NCI-H82 treated with DMSO at 0.1 percent for 48 hours (cell line): ENCODE results near the gene CHST15.

ENCODE experiments used
- DNase-seq: peaks from one replicate; lab custom pipeline; 2025; ENCODE audit not compliant: unreplicated experiment; lab: John Stamatoyannopoulos, UW

CHST15 gene, protein sequence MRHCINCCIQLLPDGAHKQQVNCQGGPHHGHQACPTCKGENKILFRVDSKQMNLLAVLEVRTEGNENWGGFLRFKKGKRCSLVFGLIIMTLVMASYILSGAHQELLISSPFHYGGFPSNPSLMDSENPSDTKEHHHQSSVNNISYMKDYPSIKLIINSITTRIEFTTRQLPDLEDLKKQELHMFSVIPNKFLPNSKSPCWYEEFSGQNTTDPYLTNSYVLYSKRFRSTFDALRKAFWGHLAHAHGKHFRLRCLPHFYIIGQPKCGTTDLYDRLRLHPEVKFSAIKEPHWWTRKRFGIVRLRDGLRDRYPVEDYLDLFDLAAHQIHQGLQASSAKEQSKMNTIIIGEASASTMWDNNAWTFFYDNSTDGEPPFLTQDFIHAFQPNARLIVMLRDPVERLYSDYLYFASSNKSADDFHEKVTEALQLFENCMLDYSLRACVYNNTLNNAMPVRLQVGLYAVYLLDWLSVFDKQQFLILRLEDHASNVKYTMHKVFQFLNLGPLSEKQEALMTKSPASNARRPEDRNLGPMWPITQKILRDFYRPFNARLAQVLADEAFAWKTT

DNA sequence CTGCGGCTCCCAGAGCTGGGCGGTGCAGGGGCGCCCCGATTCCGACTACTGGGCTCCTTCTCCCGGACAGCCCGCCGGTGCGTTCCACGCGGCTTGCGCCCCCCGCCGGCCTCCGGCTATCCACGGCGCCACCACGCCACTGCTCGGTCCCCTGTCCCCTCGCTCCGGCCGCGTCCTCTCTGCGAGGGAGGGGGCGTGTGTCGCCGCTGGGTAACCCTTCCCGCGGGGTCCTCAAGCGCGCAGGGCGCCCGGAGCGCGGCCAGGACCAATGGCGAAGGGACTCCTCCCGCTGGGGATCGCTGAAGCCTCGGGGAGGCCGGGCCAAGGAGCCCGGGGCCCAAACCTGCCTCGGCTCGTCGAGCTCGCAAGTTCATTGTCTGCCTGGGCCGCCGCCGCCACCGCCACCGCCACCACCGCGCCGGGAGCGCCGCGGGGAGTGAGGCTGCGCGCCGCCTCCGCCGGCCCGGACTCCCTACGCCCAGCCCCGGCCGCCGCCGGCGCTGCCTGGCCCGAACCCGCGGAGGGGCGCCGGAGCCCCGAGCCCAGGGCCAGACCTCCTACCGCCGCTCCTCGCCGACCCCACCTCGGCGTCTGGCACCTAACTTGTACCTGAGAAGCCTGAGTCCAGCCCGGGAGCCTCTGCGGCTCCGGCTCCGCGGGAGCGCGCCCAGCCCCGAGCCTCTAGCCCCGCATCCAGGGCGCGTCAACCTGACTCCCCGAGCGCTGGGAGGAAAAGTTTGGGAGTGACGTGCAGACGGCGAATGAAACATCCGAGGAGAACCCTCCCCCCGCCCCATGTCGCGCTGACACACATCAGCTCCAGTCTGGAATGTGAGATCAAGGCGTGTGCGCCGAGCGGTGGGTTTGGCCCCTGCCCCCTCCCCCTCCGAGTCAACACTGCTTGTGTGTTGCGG, at the start of gene CHST15:
Gene CHST15, minus strand, starts transcription at position 739 of the 914 bp plus-strand sequence. CDS start 47,386 bp downstream, outside the sequence.
- DNase-seq = no peak

DNA sequence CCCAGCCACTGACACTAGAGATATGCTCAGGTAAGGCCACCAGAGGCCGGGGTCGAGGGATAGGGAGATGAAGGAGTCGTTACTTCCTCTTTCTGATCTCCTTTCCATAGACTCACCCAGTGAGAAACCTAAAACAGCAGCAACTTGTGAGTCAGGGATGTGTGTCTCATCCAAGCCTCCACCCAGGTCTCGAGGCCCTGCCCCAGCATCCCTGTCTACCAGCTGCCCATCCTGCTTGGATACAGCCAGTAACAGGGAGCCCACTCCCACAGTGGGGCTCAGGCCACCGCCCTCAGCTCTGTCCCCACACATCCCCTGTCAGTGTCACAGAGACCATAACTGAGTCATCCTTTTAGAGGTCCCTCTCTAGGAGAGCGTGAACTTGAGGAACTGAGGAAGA, 49.6 kb upstream of the CHST15 start:
- no peak for DNase-seq

DNA sequence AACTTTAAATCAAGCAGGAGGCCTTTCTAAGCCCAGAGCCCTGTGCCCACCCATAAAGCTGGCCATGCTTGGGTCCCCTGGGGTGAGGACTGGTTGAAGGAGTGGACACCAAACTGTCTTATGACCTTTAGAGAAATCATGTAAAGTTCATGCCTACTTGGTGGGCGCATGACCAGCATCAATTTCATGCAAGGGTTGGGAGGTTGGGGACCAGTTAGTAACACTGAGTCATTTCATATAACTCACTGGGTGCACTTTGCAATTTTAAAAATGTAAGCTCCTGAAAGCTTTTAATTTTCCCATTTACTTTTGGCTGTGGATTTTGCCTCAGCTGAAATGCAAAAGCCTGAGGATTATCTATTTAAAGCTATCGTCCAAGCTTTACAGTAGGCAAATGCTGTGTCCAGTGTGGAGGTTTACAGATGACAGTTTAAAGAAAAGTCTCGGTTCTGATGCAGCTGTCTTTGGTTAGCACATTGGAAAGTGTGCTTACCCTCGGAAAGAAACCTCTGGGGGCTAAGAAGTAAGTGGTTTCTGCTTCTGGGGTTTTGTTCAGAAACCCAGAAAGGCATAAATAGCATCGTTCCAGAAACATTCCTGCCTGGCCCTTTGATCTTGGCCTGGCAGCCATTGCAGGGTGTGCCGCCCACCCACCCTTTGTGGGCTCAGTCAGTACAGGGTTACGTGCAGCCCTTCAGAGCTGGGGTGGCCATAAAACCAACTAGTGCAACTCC, 48.8 kb upstream of the CHST15 start:
- DNase-seq = no peak

DNA sequence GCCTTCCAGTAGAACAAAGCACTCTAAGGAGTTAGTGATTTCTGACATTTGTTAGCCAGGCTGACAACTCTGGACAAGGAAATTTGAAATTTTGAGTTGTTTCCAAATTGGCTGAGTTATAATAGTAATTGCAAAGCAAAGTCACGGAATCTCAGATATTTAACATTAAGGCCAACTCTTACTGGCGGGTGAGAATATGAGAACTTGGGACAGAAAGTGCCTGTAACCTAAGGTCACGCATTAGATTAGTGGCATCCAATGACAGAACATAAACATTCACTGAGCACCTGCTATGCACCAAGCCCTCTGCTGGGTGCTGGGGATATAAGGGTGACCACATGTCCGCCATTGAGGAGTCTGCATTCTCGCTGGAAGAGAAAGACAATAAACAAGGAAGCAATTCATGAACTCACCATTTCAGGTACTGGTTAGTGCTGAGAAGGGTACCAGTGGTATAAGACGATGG, 45.5 kb upstream of the CHST15 start:
- DNase-seq = no peak

DNA sequence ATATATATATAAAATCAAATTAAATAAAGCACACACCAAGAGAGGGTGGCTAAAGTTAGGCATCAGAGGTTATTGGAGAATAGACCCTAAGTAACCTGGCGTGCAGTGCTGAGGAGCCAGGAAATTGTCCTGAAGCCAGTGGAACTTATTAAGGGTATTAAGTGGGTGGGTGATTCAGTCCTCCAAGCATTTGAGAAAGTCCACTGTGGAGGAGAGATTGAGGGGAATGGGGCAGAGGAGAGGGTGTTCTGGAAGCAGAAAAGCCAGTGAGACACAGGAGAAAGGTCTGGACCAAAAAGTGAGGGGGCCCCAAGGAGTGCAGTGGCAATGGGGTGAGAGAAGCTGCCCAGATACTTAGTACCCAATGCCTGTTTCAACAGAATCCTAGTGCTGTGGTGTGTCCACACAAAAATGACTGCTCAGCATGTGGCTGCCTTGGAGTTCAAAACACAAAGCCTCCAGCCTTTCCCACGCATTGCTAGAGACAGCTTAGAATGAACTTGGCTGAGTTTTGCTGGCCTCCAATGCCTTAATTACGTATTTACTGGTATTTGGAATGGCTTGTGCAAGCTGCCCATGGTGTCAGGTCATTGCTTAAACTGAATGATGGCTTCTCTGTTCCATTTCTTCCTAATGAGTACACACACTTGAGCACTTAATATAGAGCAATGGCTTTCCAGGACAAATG, 44.9 kb upstream of the CHST15 start:
- DNase-seq = no peak

DNA sequence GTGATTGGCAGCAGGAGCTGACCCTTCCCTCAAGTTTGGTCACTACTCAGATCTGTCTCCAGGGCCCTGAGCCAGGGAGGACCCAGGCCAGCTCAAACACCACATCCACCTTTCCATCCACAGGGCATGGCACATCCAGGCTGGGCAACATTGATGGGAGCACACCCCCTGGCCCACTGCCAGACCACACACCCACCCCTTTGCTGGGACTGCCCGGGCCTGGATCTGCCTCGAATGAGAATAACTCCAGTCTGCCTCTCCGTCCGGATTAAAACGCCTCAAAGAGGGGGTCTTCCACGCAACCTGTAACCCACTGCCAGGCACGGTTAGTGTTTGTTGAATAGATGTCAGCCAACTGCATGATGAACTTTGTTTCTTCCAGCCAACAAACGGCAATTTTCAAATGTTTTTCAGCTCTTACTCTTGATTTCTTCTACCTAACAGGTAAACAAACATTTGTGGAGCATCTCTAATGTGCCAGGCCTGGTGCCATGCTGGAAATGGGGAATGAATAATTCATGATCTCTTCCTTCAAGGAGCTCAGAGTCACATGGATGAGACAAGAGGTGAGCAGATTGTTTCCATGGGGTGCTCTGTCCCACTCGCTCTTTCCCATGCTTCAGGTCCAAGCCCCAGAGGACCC, 41.0 kb upstream of the CHST15 start:
- DNase-seq = no peak

DNA sequence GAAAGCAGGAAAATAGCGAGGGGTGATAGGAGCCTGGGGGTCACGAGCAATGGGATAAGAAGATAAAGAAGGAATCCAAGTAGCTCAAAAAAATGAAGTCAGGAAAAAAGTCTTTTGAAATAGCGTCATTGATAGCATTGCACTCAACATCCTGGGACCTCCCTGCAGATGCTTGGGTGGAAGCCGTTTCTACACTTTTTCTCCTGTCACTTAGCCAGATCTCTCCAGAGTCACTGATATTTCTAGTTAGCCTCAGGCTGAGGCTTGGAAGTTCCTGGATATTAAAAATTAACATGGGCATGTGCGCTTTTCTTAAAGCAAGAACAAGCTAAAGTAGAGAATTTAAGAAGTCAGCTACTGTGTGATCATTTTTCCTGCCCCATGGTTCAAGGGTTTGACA, 39.5 kb upstream of the CHST15 start:
- DNase-seq = no peak

DNA sequence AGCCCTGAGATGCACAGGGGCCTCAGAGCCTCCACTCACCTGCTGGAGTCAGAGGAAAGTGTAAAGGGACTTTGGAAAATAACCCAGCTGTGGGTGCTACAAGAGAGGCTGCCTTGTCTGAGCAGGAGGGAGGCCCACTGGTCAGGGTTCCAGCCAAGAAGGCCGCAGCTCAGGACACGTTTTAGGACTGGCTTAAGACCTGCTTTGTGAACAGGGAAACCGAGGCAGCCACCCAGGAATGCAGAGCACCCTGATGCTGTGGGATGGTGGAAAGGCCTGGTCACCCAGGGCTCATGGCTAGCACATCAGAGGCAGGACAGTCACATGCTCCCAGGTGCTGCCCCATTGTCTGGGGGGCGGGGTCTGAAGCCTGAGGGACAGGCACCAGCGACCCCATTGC, 38.9 kb upstream of the CHST15 start:
- no peak for DNase-seq

DNA sequence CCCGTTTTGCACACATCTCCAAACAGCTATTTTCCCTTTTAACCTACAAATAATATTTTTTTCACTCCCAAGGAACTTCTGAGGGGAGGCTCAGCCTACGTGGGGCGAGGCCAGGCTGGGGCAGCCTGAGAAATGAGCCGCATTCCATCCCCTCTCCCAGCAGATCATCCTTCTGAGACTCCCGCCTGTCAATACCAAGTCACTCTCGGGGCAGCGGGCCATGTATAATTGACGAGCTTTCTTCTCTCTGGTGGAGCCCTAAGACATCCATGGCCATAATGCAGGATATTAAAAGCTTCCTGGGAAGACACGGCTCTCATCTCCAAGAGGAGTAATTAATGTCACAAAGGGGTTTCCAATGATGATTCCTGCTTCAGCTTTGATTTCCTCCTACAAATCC, 37.8 kb upstream of the CHST15 start:
- no peak for DNase-seq

DNA sequence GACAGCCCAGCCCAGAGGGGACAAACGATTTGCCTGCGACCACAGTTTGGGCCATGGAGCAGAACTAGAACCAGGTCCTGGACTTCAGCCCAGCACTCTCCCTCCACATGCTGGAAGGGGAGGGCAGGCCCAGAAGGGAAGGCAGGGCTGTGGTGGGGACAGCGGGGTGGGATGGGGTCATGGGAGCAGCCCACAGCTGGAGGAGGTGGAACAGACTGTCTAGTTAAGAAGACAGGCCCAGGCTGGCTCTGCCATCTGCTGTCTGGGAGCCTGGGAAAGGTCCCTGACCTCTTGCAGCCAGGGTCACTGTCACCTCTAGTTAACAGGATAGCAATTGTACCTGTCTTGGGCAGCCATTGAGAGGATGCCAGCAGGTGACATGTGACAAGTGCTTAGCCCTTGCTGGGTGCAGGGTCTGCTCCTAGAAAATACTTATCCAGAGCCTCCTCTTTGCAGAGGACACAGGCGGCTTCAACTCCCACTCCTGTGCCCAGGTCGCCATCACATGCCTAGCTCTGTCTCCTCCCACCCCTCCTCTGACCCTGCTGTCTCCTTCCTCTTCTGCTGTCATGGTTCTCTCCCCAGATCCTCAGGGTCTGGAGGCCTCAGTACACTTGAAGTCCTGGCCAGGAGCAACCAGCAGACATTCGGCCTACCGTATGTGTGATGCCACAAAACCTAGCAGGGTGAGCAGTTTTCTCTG, 37.0 kb upstream of the CHST15 start:
- DNase-seq = no peak

DNA sequence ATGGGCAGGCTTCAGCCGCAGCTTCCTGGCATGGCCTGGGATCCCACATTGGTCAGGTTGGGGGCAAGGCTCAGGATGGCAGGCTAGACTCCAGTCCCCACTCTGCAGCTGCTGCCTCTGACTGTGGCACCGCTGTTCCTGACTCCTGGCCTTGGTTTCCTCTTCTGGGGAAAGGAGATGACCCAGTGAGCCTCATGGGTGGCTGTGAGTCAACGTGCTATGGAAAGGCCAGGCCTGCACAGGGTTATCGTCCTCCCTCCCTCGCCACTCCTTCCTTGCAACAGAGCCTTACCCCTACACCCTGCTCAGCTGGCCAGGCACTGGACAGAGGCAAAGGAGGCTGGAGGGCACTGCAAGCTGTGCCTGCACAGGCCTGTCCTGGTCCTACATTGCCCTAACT, 36.1 kb upstream of the CHST15 start:
- no peak for DNase-seq

DNA sequence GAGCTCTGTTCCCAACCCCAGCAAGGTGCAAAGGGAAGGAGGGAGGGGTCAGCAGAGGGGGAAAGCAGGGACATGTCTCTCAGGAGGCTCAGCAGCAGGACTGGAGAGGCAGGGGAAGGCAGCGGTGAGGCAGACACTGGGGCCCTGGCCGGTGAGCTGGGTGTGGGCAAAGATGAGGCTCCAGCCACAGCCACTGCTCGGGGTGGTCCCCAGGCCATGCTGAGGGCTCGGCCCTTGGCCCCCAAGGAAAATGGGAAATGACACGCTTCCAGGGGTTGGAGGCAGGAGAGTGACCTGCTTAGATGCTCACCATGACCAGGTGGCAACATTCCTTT, 35.4 kb upstream of the CHST15 start:
- no peak for DNase-seq

DNA sequence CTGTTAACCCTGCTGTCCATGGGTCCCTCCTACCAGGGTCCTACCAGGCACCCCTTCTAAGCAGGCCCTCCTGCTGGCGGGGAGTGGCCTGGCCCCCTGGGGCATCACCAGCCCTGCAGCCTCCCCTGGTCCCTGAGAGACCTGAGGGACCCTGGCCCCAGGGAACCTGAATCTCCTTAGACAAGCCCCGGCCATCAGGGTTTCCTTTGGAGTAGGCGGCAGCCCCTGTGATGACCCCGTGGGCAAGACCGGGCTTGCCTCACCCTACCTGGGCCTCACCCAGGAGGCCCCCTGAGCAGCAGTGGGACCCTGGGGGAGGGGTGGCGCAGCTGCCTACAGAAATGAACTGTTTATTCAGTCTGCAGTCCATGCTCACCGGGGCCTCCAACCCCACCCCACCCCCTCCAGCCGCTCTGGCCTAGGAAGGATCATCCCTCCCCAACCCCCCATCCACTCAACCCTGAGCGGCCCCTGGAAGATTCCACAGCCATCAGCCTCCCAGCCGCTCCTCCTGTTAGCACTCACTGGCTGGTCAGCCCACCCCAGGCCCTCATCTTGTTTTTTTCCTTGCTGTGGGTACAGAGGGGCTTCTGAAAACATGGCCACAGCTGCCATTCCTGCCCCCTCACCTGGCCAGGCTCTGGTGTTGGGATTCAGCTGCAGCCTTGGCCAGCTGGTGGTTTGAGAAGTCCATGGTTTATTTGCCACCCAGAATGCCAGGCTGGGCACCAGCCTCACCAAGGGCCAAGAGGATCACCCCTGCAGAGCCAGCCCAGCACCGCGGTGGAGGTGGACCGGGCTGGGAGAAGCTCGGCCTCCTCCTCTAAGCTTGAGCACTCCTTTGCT, 34.8 kb upstream of the CHST15 start:
- DNase-seq = no peak

DNA sequence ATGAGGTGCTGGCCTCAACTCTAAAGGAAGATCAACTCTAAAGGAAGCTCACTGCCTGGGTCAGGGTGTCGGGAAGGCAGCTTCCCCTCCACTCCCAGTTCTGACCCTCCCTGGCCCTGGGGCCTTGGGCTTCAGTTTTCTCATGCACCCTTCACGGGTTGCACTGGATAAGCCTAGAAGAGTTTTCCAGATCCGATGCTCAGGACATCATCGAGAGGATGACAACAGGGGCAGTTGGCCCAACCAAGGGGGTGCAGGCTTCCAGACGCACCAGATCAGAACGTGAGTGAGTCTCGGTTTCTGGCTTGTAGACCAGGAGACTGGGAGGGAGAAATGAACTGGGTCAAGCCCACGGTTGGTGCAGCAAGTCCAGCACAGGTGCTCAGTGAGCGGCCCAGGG, 34.2 kb upstream of the CHST15 start:
- no peak for DNase-seq

DNA sequence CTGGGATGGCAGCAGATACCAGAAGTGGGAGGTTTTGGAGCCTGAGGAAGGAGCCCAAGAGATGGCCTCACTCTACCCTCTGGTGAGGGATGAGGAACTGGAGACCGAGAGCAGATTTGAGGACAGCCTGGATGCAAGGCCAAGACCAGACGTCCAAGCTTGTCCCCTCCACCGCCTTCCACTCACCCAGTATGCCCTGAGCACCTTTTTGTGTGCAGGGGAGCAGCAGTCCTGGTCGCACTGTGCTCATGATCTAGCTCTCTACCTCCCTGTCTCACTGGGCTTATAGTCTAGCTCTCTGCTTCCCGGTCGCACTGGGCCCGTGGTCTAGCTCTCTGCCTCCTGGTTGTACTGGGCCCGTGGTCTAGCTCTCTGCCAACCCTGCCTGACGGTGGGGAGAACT, 33.6 kb upstream of the CHST15 start:
- DNase-seq = no peak

DNA sequence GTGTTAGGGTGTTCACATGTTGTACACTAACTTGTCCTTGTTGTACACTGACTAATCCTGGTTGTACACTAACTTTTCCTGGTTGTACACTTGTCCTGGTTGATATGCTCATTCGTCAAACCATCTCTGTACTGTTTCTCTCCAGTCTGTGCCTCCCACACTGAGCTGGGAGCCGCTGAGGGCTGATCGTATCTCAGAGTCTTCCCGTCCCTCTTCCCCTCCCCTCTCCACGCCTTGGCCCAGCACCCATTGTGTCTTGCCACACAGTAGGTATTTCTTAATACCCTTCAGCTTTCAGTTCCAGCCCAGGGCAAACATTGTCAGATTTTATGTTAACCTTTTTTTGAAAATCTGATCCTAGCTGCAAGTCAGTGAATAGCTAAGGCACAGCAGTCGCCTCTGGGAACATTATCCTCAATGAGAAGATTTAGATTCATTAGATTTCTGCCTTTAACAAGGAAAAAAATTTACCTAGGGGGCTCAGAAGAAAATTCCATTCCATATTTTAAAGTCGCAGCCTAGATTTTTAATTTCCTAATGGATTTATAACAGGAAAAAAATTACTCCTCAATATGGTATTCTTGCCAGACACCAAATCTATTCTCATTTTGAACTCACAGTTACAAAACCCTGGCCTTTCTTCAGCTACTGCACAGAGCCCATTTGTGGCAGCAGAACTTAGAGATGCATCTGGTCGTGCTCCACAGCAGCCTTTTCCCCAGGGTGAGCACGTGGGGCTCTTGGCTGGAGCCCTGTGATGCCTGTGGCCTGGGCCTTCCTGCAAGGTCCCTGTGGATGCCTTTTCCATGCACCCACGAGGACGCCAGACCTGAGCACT, 33.0 kb upstream of the CHST15 start:
- no peak for DNase-seq

DNA sequence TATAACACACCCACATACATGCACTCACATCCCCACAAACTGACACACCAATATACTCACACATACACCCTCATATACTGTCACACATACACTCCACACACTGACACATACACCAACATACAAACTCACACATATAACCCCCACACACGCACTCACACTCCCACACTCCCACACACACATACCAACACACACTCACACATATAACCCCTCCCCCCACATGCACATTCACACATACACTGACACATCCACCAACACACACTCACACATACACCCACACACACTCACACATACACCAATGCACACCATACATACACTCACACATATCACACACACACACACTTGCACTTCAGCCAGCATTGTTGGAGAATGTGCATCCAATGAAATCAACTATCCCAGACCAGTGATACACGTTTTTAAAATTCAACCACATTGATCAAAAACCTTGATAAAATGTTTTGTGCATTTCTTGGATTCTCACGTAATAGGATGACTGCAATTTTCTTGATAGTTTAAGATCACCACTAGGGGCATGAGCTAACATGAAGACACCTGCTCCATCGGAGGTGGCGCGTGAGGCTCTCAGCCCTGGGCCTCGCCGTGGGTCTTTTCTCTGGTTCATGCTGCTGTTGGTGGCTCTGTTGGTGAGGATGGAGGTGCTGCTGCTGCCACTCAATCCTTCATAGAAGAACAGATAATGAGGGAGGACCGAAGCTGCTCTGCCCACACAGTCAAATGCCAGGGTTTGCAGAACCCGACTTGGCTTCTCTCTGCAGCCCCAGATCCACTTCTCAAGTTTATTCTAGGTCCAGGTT, 32.1 kb upstream of the CHST15 start:
- DNase-seq = no peak
